Subcutaneous adipose tissue (tissue), 4 donors: ENCODE measurements around the gene FBXO42. TPM values are rescaled to one million over a fixed set of nuclear protein-coding genes. Genes with fewer than 3 reads are reported as not detected.

Source experiments
- total RNA-seq, 4 donors: library from RNA; depleted of rRNA; stranded (reverse); fragments of >200 nt; gene quantifications; one replicate each; pipeline ENCODE4 v1.1.0, GENCODE V29; 2016
- TF ChIP-seq, protein P1 (sequence below): fragments of 450-650 bp; IDR thresholded peaks from one replicate; pipeline ENCODE4 v1.5.1; 2016; ENCODE audit warnings: low read depth, mild to moderate bottlenecking, control low read depth, antibody characterized with exemption, moderate library complexity

FBXO42 gene
- total RNA-seq, 4 donors from 2014 or later, result 21.4 to 26.9 (median 23.6) TPM

DNA sequence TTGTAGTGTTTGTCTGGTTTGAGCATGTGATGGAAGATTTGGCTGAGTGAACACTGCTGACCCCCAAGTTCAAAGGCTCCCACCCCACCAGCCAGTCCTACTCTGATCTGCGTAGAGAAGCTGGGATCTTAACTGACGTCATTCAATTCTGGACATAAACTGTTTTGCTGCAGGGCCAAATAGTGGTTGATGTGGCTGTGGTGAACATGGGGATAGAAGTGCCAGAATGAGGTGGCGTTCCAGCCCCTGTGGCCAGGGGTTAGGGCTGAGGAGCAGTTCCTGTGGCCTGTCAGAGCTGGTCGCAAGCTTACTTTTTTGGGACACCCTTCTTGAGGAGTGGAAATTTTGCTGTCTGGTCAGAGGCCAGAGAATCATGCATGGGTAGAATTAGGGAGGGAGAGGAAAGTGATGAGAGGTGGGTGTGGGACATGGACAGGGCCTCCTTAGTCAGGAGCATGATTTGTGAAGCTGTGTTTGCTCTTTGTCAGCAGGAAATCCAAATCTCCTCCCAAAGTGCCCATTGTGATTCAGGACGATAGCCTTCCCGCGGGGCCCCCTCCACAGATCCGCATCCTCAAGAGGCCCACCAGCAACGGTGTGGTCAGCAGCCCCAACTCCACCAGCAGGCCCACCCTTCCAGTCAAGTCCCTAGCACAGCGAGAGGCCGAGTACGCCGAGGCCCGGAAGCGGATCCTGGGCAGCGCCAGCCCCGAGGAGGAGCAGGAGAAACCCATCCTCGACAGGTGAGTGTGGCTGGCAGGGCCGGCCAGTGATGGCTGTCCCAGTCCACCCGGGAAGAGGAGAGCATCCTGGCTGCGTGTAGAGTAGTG lies 40.7 kb upstream of the FBXO42 start:
- TF ChIP-seq, protein P1, sequence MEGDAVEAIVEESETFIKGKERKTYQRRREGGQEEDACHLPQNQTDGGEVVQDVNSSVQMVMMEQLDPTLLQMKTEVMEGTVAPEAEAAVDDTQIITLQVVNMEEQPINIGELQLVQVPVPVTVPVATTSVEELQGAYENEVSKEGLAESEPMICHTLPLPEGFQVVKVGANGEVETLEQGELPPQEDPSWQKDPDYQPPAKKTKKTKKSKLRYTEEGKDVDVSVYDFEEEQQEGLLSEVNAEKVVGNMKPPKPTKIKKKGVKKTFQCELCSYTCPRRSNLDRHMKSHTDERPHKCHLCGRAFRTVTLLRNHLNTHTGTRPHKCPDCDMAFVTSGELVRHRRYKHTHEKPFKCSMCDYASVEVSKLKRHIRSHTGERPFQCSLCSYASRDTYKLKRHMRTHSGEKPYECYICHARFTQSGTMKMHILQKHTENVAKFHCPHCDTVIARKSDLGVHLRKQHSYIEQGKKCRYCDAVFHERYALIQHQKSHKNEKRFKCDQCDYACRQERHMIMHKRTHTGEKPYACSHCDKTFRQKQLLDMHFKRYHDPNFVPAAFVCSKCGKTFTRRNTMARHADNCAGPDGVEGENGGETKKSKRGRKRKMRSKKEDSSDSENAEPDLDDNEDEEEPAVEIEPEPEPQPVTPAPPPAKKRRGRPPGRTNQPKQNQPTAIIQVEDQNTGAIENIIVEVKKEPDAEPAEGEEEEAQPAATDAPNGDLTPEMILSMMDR, result no peak

DNA sequence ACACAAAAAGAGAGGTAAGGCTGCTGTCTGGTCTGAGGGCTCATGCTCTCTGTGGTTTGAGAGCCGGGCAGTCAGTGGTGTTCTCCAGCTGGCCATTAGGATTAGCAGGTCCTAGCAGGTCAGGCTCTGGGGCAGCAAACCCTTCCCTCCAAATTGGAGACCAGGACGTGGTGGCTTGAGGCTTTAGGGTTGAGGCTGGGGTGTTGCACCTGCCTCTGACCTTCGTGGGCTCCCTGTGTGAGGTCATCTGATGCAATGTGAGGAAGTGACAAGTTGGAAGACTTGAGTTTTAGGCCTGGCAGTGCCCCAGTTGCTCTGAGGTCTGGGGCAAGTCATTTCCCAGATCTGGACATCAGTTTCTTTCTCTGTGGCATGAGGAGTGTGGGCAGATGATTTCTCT lies 39.1 kb upstream of the FBXO42 start:
- TF ChIP-seq, protein P1, result no peak

DNA sequence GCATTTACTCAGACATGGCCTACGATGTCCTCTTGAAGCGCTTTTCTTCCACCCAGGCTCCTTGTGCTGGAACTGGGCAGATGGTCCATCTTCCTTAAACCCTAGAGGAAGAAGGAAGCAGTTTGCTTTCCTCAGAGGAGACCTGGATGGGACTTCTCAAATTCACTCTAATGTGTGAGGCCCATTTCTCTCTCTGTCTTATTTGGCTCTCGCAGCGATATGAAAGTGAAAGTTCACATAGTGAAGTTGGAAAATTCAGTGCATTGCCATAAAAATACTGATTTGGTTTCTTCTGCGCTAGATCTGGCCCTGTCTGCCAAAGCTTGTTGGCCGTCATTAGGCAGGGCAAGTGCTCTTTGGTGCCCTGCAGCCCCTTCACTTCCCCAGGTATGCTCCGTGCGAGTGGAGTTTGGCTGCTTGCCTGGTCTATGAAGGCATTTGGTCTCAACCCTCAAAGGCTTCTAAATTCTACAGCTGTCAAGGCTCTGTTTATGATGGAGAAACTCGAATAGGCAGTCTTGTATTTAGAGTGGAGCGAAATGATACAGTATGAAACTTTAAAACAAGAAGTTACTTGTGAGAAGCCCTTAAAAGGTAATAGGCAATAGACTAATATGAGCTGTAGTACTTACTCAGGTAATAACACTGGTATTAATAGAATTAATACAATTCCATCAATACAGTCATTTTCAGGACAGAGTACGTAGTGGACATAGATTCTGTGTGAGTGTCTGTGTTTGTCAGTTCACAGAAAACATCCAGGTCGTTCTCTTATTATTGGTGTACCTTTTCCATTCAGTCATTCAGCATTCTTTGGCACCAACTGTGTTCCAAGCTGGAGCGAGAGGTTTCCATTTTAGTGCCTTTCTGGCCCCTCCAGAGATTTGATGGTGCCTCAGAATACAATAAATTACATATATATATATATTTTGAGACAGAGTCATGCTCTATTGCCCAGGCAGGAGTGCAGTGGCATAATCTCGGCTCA lies 35.2 kb upstream of the FBXO42 start:
- TF ChIP-seq, protein P1, result no peak

DNA sequence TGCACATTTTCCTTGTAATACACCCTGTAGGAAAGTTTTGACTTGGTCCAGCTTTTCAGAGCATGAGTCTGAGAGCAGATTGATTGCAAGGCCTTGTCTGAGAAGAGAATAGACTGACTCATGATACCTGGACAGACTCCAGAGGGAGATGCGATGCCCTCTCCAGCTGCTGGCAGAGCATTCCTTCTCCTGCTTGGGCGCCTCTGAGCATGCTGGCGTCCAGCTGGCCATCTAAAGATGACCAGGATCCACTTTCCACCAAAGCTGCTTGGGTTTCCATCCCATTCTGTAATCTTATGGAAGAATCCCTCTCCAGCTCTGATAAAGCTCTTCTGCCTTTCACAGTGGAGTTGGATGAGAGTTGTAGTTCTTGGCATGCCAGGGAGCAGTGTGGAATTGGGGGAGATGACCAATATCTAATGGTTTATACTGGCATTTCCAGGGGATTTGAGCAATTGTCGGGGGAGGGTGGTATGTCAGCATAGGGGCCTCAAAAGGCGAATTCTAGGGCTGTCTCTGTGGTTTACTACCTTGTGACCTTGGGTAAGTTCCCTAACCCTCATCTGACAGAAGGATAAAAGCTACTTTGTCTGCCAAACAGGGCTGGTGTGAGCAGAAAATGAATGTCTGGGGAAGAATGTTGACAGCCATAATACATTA lies 34.3 kb upstream of the FBXO42 start:
- TF ChIP-seq, protein P1, result no peak

DNA sequence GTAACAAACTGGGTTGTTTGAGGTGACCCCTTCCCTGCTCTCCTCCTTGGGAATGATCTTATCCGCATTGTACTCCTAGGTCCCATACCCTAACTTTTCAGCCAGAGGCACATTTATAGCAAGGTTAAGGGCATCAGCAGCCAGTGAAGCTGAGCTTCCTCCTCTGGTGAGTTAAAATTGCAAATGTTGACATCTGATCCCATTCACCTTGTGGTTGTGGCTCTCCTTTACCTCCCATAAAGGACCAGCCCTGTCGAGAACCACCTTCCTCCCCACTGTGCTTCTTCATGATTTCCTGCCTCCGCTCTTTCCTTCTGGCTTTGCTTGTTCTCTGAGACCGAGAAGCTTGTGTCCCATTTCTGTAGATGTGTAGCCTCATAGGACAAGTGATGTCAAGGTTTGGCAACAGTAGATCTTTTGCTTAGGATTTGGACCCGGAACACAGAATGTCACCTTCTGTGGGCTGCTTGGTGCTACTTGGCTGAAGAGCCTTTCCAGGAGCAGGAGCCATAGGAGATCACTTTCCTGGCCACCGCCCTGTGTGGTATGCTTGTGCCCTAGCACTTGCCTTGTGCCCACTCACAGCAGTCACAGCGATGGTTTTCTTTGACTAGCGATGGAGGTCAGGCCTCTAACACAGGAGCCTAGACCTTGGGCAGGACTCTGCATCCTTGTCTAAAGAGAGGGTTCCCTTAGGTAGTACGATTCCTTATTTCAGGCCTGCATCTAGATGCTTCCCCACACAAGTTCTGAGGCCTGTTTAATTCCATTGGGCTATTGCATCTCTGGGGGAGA lies 33.6 kb upstream of the FBXO42 start:
- TF ChIP-seq, protein P1, result no peak

DNA sequence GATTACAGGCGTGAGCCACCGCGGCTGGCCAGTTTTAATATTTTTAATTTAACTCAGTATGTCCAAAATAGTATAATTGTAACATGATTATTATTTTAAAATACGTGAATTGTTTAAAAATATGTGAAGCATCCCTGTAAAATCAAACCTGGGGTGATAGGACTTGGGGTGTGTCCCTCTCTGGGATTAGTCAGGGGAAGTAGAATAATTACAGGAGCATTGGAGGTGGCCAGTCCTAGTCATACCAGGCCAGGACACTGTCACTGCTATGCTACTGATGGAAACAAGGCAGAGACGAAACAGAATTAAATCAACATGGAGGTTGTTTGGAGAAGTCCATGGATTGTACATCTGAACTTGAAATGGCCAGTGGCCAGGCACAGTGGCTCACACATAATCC lies 31.6 kb upstream of the FBXO42 start:
- TF ChIP-seq, protein P1, result no peak
